Omental fat pad (tissue), 4 donors: ENCODE data around the gene TFAM. TPM values are rescaled to one million over a fixed set of nuclear protein-coding genes. Genes with fewer than 3 reads are reported as not detected.

Experiments
- ATAC-seq: fragments of 150-250 bp; one replicate; pipeline ENCODE4 v1.9.1; 2016; ENCODE audit warnings: mild to moderate bottlenecking, moderate library complexity; ENCODE audit not compliant: low FRiP score
- DNase-seq: peaks from one replicate; pipeline ENCODE4 v3.0.0-alpha.2; 2019; ENCODE audit warnings: low spot score
- total RNA-seq, 4 donors: library from RNA; depleted of rRNA; stranded (reverse); fragments of >200 nt; gene quantifications; one replicate each; pipeline ENCODE4 v1.1.0, GENCODE V29; 2016
- TF ChIP-seq, protein P1 (sequence below), 3 donors: fragments of 450-650 bp; IDR thresholded peaks; one replicate each; pipeline ENCODE4 v1.5.1; 2016 to 2017; ENCODE audit warnings: antibody characterized with exemption in 3 of 3, mild to moderate bottlenecking in 3 of 3, moderate library complexity in 2 of 3

Gene TFAM
- total RNA-seq, 4 donors from 2014 or later = 21.7 to 28.2 (median 23.1) TPM

DNA sequence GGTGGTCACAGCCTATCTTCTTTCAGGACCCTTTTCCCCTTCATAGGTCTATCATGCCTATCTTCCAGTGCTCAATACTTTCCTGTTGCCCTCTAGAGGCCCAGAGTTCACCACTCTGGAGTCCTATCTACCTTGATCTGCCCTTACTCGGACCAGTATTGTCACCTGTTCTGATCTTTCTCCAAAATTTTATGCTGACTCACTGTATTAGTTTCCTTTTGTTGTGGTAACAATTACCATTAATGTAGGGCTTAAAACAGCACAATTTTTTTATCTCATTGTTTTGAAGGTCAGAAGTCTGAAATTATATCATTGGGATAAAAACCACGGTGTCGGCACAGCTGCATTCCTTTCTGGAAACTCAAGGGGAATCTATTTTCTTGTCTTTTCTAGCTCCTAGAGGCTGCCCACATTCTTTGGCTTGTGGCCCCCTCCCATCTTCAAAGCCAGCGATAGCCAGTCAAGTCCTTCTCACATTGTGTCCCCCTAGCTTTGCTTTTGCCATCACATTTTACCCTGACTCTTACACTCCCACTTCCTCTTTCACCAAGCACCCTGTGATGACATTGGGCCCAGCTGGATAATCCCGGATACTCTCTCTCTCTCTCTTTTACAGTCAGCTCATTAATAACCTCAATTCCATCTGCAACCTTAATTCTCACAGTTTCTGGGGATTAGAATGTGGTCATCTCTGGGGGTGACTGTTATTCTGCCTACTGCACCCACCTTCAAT is 54.6 kb downstream of the TFAM start:
- no peak for ATAC-seq
- DNase-seq = no peak
- TF ChIP-seq, protein P1, sequence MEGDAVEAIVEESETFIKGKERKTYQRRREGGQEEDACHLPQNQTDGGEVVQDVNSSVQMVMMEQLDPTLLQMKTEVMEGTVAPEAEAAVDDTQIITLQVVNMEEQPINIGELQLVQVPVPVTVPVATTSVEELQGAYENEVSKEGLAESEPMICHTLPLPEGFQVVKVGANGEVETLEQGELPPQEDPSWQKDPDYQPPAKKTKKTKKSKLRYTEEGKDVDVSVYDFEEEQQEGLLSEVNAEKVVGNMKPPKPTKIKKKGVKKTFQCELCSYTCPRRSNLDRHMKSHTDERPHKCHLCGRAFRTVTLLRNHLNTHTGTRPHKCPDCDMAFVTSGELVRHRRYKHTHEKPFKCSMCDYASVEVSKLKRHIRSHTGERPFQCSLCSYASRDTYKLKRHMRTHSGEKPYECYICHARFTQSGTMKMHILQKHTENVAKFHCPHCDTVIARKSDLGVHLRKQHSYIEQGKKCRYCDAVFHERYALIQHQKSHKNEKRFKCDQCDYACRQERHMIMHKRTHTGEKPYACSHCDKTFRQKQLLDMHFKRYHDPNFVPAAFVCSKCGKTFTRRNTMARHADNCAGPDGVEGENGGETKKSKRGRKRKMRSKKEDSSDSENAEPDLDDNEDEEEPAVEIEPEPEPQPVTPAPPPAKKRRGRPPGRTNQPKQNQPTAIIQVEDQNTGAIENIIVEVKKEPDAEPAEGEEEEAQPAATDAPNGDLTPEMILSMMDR (IDR thresholded peaks at IDR 0.05) = no peak

DNA sequence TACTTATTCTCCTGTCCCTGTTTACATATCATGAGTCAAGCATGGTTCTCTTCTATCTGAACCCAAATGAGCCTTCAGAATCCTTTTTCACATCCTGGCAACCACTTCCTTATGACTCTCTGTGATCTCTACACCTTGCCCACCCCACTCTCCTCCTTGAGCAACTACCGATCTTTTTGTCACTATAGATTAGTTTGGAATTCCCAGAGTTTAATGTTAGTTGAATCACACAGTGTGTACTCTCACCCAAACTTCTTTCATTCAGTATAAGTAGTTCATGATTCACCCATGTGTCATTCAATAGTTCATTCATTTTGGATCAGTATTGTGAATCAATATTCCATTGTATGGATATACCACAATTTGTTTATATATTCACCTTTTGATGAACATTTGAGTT is 55.3 kb downstream of the TFAM start:
- ATAC-seq (no peak), DNase-seq (no peak)
- TF ChIP-seq, protein P1 (IDR thresholded peaks at IDR 0.05) = no peak

GRCh38 chr10:58444321-58444720 is 59.1 kb downstream of the TFAM start:
- ATAC-seq (no peak), DNase-seq (no peak)
- TF ChIP-seq, protein P1 (IDR thresholded peaks at IDR 0.05) = no peak

- DNase-seq = no peak
- TF ChIP-seq, protein P1 (IDR thresholded peaks at IDR 0.05) = no peak
- ATAC-seq = no peak
Observed at GRCh38 chr10:58444876-58445275, 59.7 kb downstream of the TFAM start.

DNA sequence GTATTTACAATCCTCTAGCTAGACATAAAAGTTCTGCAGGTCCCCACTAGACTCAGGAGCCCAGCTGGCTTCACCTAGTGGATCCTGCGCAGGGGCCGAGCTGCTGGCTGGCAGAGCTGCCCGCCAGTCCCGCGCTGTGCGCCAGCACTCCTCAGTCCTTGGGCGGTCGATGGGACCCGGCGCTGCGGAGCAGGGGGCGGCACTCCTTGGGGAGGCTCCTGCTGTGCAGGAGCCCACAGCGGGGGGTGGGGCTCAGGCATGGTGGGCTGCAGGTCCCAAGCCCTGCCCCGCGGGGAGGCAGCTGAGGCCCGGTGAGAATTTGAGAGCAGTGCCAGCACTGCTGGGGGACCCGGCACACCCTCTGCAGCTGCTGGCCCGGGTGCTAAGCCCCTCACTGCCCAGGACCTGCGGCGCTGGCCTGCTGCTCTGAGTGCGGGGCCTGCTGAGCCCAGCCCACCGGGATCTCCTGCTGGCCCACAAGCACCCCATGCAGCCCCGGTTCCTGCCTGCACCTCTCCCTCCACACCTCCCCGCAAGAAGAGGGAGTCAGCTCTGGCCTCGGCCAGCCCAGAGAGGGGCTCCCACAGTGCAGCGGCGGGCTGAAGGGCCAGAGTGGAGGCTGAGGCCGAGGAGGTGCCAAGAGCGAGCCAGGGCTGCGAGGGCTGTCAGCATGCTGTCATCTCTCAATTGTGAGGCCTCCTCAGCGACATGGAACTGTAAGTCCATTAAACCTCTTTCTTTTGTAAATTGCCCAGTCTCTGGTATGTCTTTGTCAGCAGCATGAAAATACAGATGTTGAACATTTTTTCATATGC is 63.1 kb downstream of the TFAM start:
- DNase-seq = no peak
- no peak for ATAC-seq

More for the DNA sequence above, 63.1 kb downstream of the TFAM start:
- TF ChIP-seq, protein P1 (IDR thresholded peaks at IDR 0.05) = no peak

Other genes with a start within 250 kb of the TFAM start
- gene IPMK, start 117.5 kb upstream of the TFAM start, total RNA-seq = 1 to 10 TPM; 6.3 to 9.5 (median 7.7) TPM
- gene CISD1, start 116.2 kb upstream of the TFAM start, total RNA-seq = 10 to 100 TPM; 14.6 to 21.8 (median 18.1) TPM
- gene UBE2D1, start 50.4 kb upstream of the TFAM start, total RNA-seq = 10 to 100 TPM; 15.6 to 23.8 (median 16.1) TPM
- gene BICC1, start 127.5 kb downstream of the TFAM start, total RNA-seq = 10 to 100 TPM; 14.8 to 44.6 (median 27.2) TPM